DOHH2 (cell line): Measurements from ENCODE around the gene AIM2.

Experiments
- H3F3A ChIP-seq: fragments of 200-600 bp; sonication (generic), shearing (Covaris generic); 2 replicates; pipeline ENCODE4 v1.6.0; 2016; ENCODE audit warnings: antibody characterized with exemption, mild to moderate bottlenecking; ENCODE audit not compliant: control insufficient read depth, insufficient read depth
- H3K27ac ChIP-seq: fragments of 200-600 bp; sonication (generic); 2 replicates; pipeline ENCODE4 v1.5.1; 2014; ENCODE audit warnings: low read depth, mild to moderate bottlenecking, low read length, moderate library complexity
- H3K27me3 ChIP-seq: fragments of 200-600 bp; sonication (generic); 2 replicates; pipeline ENCODE4 v1.6.1; 2014; ENCODE audit warnings: mild to moderate bottlenecking, low read length, mixed read lengths; ENCODE audit not compliant: control insufficient read depth
- H3K36me3 ChIP-seq: fragments of 200-600 bp; sonication (generic); 2 replicates; pipeline ENCODE4 v1.6.1; 2014; ENCODE audit warnings: mild to moderate bottlenecking, low read length, moderate library complexity, mixed read lengths; ENCODE audit not compliant: control insufficient read depth
- H3K4me1 ChIP-seq: fragments of 200-600 bp; sonication (generic); 2 replicates; pipeline ENCODE4 v1.6.1; 2014; ENCODE audit warnings: mild to moderate bottlenecking, low read length, mixed read lengths; ENCODE audit not compliant: control insufficient read depth
- H3K4me2 ChIP-seq: fragments of 200-600 bp; sonication (generic); 2 replicates; pipeline ENCODE4 v1.6.0; 2014; ENCODE audit warnings: mild to moderate bottlenecking, low read length, moderate library complexity
- H3K4me3 ChIP-seq: fragments of 200-600 bp; sonication (generic); 2 replicates; pipeline ENCODE4 v1.5.1; 2014; ENCODE audit warnings: mild to moderate bottlenecking, low read length, mixed read lengths
- H3K79me2 ChIP-seq: fragments of 200-600 bp; sonication (generic); 2 replicates; pipeline ENCODE4 v1.6.1; 2014; ENCODE audit warnings: mild to moderate bottlenecking, low read length, mixed read lengths; ENCODE audit not compliant: control insufficient read depth
- H3K9me2 ChIP-seq: fragments of 200-600 bp; sonication (generic); replicated peaks from 2 replicates; pipeline ENCODE4 v1.6.1; 2014; ENCODE audit warnings: mild to moderate bottlenecking, low read length, mixed read lengths; ENCODE audit not compliant: control insufficient read depth
- H3K9me3 ChIP-seq: fragments of 200-600 bp; sonication (generic); 2 replicates; pipeline ENCODE4 v1.6.1; 2014; ENCODE audit warnings: antibody characterized with exemption, low read length, mixed read lengths; ENCODE audit not compliant: control insufficient read depth, insufficient read depth
- H4K20me1 ChIP-seq: fragments of 200-600 bp; sonication (generic); 2 replicates; pipeline ENCODE4 v1.6.0; 2014; ENCODE audit warnings: low read depth, mild to moderate bottlenecking, antibody characterized with exemption, low read length, moderate library complexity; ENCODE audit not compliant: control insufficient read depth, insufficient read depth
- CTCF ChIP-seq: fragments of 200-600 bp; sonication (generic); IDR thresholded peaks from one replicate; pipeline ENCODE4 v1.5.1; 2014; ENCODE audit warnings: antibody characterized with exemption, mild to moderate bottlenecking, low read depth, low read length; ENCODE audit not compliant: poor library complexity, severe bottlenecking
- EZH2phosphoT487 ChIP-seq: fragments of 200-600 bp; sonication (generic); IDR thresholded peaks from 2 replicates; pipeline ENCODE4 v1.6.1; 2017; ENCODE audit warnings: borderline replicate concordance, mild to moderate bottlenecking, antibody characterized with exemption, low read length, moderate library complexity, mixed read lengths

The AIM2 gene

GRCh38 chr1:159040893-159041724, 35.5 kb downstream of the AIM2 start:
- Histone ChIP-seq H4K20me1 (no peaks in the 10 kb centered on the region; the same call in 1 of the 2 replicates), H3K4me2 (no peak overlapping the region), H3K36me3 (peaks cover 94% of the 10 kb centered on the region), H3K4me1 (no peaks in the 10 kb centered on the region), H3K27ac (no peak overlapping the region), H3K27me3 (no peaks in the 10 kb centered on the region), H3K9me2 (no peaks in the 10 kb centered on the region), H3K79me2 (peaks cover 63% of the 10 kb centered on the region), H3K9me3 (no peaks in the 10 kb centered on the region), H3F3A (peaks cover 3% of the 10 kb centered on the region; the same call in 1 of the 2 replicates), H3K4me3 (no peak overlapping the region)
- TF ChIP-seq EZH2phosphoT487: no peak
- no peak for TF ChIP-seq CTCF

DNA sequence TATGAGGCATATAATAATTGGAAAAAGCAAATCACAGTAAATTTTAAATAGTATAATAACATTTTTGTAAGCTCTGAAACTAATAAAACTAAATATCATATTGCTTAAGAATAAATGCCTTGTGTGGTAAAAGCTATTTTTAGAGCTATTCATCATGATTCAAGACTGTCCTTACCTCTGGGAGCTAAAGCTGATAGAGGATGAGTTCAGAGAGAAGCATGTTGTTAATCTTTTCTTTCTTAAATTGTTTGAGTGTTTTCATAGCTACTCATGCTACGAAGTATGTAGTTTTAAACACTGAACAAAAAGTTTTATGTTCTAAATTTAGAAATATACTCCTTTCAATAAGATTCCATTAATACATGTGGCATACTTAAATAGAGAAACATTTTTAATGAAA, 36.4 kb downstream of the AIM2 start:
- H3K4me2 ChIP-seq: no peak overlapping the region

GRCh38 chr1:159030877-159031447, 45.6 kb downstream of the AIM2 start:
- H4K20me1 ChIP-seq: peaks cover 36% of the 10 kb centered on the region
- H3F3A ChIP-seq: no peaks in the 10 kb centered on the region
- peaks cover 100% of the 10 kb centered on the region for H3K36me3 ChIP-seq
- H3K9me3 ChIP-seq: no peaks in the 10 kb centered on the region
- H3K9me2 ChIP-seq: no peaks in the 10 kb centered on the region
- H3K4me2 ChIP-seq: no peak overlapping the region
- H3K27ac ChIP-seq: no peak overlapping the region
- no peaks in the 10 kb centered on the region for H3K27me3 ChIP-seq
- H3K4me3 ChIP-seq: no peak overlapping the region
- H3K4me1 ChIP-seq: peaks cover 10% of the 10 kb centered on the region
- TF ChIP-seq CTCF: no peak
- TF ChIP-seq EZH2phosphoT487: no peak
- H3K79me2 ChIP-seq: peaks cover 92% of the 10 kb centered on the region

More for the DNA sequence above, 36.4 kb downstream of the AIM2 start:
- Histone ChIP-seq H3K27ac (no peak overlapping the region), H3K27me3 (no peaks in the 10 kb centered on the region), H3K9me2 (no peaks in the 10 kb centered on the region), H3K36me3 (peaks cover 95% of the 10 kb centered on the region), H4K20me1 (no peaks in the 10 kb centered on the region; the same call in 1 of the 2 replicates), H3K4me3 (no peak overlapping the region), H3K4me1 (no peaks in the 10 kb centered on the region), H3F3A (no peaks in the 10 kb centered on the region), H3K79me2 (peaks cover 70% of the 10 kb centered on the region), H3K9me3 (no peaks in the 10 kb centered on the region)
- TF ChIP-seq CTCF: no peak
- TF ChIP-seq EZH2phosphoT487: no peak
